Daoy (cell line): ENCODE results near the gene HPCAL4. TPM values are rescaled to one million over a fixed set of nuclear protein-coding genes. Genes with fewer than 3 reads are reported as not detected.
A peak's percentile ranks its signal among the peaks of the same experiment; 100 is the strongest.

Source experiments
- DNase-seq: peaks from one replicate; pipeline ENCODE4 v3.0.0-alpha.2; 2015; ENCODE audit warnings: low read depth
- total RNA-seq: library from RNA; depleted of rRNA; stranded (reverse); fragments of >200 nt; shearing (Covaris generic); gene quantifications from 2 replicates; pipeline ENCODE4 v1.2.3, GENCODE V29; 2014

Gene HPCAL4
- total RNA-seq, 1 experiment from 2014 or later = 0.29 TPM

GRCh38 chr1:39676948-39677548 lies 14.2 kb downstream of the HPCAL4 start:
- DNase-seq = peak; percentile 21

- DNase-seq = no peak
These were observed 16.0 kb downstream of the HPCAL4 start for GRCh38 chr1:39675220-39675619.

GRCh38 chr1:39673215-39673614 lies 18.0 kb downstream of the HPCAL4 start:
- no peak for DNase-seq

- DNase-seq = peak; percentile 31
These were observed 18.7 kb downstream of the HPCAL4 start for GRCh38 chr1:39672551-39672947.

GRCh38 chr1:39671793-39672550 lies 19.3 kb downstream of the HPCAL4 start, which contains the start of gene NT5C1A:
Gene NT5C1A (minus strand): TSS chr1:39672107. CDS start chr1:39672038, 69 bp downstream.
- DNase-seq = peak; percentile 28

GRCh38 chr1:39671433-39671792 lies 19.8 kb downstream of the HPCAL4 start:
- no peak for DNase-seq

GRCh38 chr1:39670689-39671088 lies 20.5 kb downstream of the HPCAL4 start:
- DNase-seq = no peak

- DNase-seq = no peak
These were observed 22.3 kb downstream of the HPCAL4 start for GRCh38 chr1:39668894-39669293.

GRCh38 chr1:39668111-39668510 lies 23.1 kb downstream of the HPCAL4 start:
- DNase-seq = no peak

GRCh38 chr1:39666772-39667171 lies 24.5 kb downstream of the HPCAL4 start:
- no peak for DNase-seq

GRCh38 chr1:39663559-39663958 lies 27.7 kb downstream of the HPCAL4 start:
- DNase-seq = no peak

- DNase-seq = no peak
These were observed 28.4 kb downstream of the HPCAL4 start for GRCh38 chr1:39662861-39663260.

- no peak for DNase-seq
These were observed 31.7 kb downstream of the HPCAL4 start for GRCh38 chr1:39659538-39659937.

GRCh38 chr1:39659110-39659509 lies 32.1 kb downstream of the HPCAL4 start:
- DNase-seq = no peak

GRCh38 chr1:39657923-39658485 lies 33.2 kb downstream of the HPCAL4 start:
- peak; percentile 73 for DNase-seq

- peak; percentile 31 for DNase-seq
These were observed 33.8 kb downstream of the HPCAL4 start for GRCh38 chr1:39657402-39657801.

- DNase-seq = no peak
These were observed 34.8 kb downstream of the HPCAL4 start for GRCh38 chr1:39656391-39656790.

GRCh38 chr1:39655578-39656268 lies 35.5 kb downstream of the HPCAL4 start:
- DNase-seq = no peak

- DNase-seq = no peak
These were observed 36.9 kb downstream of the HPCAL4 start for GRCh38 chr1:39654291-39654690.

GRCh38 chr1:39653546-39654031 lies 37.6 kb downstream of the HPCAL4 start:
- DNase-seq = peak; percentile 76

- no peak for DNase-seq
These were observed 38.7 kb downstream of the HPCAL4 start for GRCh38 chr1:39652554-39652953.

GRCh38 chr1:39652105-39652504 lies 39.1 kb downstream of the HPCAL4 start:
- DNase-seq = no peak
